Measurements from ENCODE around the gene NCKAP5. TPM values are rescaled to one million over a fixed set of nuclear protein-coding genes. Genes with fewer than 3 reads are reported as not detected.
A peak's percentile ranks its signal among the peaks of the same experiment; 100 is the strongest.

NCKAP5 gene
- total and polyA plus RNA-seq, 2 of the 13 experiments (the other 11 are each of a cell fraction or from before 2014, with no cell fraction given): 0.01 TPM; not detected in 1

DNA sequence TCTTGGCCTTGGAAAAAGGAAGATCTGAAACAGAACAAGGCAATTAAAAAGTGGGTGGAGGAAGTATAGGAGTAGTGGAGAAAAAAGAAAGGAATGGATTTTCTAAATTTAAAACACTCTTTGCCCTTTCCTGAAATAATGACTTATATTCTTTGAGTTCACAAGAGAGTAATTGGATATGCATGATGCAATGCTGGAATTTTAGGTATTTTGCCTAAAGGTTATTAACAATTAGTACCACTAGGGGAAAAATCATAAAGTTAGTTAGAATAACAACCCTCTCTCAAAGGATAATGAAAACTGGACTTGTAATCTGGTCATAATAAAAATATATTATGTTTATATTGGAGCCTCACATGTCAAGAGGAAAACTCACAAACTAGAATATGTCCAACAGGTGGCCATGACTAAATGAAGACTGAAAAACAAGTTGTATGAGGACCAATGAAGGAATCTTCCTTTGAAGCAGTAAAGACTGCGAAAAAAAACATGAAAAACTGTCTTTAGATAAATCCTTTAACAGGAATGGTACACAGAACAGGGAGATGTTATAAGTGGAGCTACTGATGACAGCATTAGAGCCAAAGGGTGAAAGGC, 281.8 kb downstream of the NCKAP5 start:
- intact Hi-C loops (cut with micrococcal nuclease; ENCODE audit: unreplicated experiment): no loop called here

GRCh38 chr2:133273031-133273430, 295.2 kb downstream of the NCKAP5 start:
- POLR2A ChIA-PET: no interaction called here

More for the DNA sequence above, 281.8 kb downstream of the NCKAP5 start:
- Histone ChIP-seq H3K4me3 (replicated peaks in 1 of 3; ENCODE audit: insufficient read depth in 1 of 3, low read depth in 2 of 3, low read length in 3 of 3) (no peak overlapping the region), H3K27me3 (ENCODE audit: control insufficient read depth in 1 of 2, insufficient read depth in 2 of 2, low read length in 2 of 2) (no peaks in the 10 kb centered on the region), H3K4me2 (ENCODE audit: low read depth, low read length) (no peak overlapping the region), H3K9ac (ENCODE audit: insufficient read depth, low read depth, low read length) (no peak overlapping the region), H3K27ac (ENCODE audit: extremely low read length, insufficient read depth, low read length) (no peak overlapping the region), H3K79me2 (ENCODE audit: insufficient read depth, low read length) (no peaks in the 10 kb centered on the region), H3K9me3 (ENCODE audit: low read length) (peaks cover 42% of the 10 kb centered on the region), H4K20me1 (ENCODE audit: insufficient read depth, low read length) (no peaks in the 10 kb centered on the region), H2AFZ (ENCODE audit: low read length) (no peak overlapping the region), H3K4me1 (ENCODE audit: insufficient read depth, low read length) (no peaks in the 10 kb centered on the region), H3K36me3 (replicated peaks in 1 of 2; ENCODE audit: control insufficient read depth in 1 of 2, insufficient read depth in 2 of 2, low read length in 2 of 2) (no peaks in the 10 kb centered on the region)
- TF ChIP-seq, protein P1, sequence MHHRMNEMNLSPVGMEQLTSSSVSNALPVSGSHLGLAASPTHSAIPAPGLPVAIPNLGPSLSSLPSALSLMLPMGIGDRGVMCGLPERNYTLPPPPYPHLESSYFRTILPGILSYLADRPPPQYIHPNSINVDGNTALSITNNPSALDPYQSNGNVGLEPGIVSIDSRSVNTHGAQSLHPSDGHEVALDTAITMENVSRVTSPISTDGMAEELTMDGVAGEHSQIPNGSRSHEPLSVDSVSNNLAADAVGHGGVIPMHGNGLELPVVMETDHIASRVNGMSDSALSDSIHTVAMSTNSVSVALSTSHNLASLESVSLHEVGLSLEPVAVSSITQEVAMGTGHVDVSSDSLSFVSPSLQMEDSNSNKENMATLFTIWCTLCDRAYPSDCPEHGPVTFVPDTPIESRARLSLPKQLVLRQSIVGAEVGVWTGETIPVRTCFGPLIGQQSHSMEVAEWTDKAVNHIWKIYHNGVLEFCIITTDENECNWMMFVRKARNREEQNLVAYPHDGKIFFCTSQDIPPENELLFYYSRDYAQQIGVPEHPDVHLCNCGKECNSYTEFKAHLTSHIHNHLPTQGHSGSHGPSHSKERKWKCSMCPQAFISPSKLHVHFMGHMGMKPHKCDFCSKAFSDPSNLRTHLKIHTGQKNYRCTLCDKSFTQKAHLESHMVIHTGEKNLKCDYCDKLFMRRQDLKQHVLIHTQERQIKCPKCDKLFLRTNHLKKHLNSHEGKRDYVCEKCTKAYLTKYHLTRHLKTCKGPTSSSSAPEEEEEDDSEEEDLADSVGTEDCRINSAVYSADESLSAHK (CRISPR knock-in tag; IDR thresholded peaks at IDR 0.05; ENCODE audit: borderline replicate concordance): no peak
- 0 out of 2 replicates have a peak, but pooled peaks have one; percentile 22 for TF ChIP-seq ATF7 (IDR thresholded peaks at IDR 0.05)
- no peak for TF ChIP-seq ATF7 (CRISPR knock-in tag; IDR thresholded peaks at IDR 0.05)
- no peak for TF ChIP-seq HMG20B (CRISPR knock-in tag; conservative IDR thresholded peaks at IDR 0.05)
- in situ Hi-C loops (cut with HindIII; ENCODE audit: extremely low pct_ligation_motif_present, low pct_unique_long_range_greater_than_20kb): no loop called here
- CTCF ChIA-PET (ENCODE audit: low intra/inter-chr PET ratio, low total read pairs): no interaction called here
- POLR2A ChIA-PET: no interaction called here
- no TSS peak for BruUV-seq (replicated peaks)
- no peak for ATAC-seq
- no peak for DNase-seq (ENCODE audit: low spot score)
- no peak for FAIRE-seq
- 2% methylated on average over 1 of the region's 1 CpG for WGBS (ENCODE audit: low lambda C conversion rate)

More at GRCh38 chr2:133273031-133273430, 295.2 kb downstream of the NCKAP5 start:
- Histone ChIP-seq H3K4me3 (replicated peaks in 1 of 3; ENCODE audit: insufficient read depth in 1 of 3, low read depth in 2 of 3, low read length in 3 of 3) (no peak overlapping the region), H3K4me2 (ENCODE audit: low read depth, low read length) (no peak overlapping the region), H3K9me3 (ENCODE audit: low read length) (no peaks in the 10 kb centered on the region), H3K27ac (ENCODE audit: extremely low read length, insufficient read depth, low read length) (no peak overlapping the region), H3K4me1 (ENCODE audit: insufficient read depth, low read length) (no peaks in the 10 kb centered on the region), H4K20me1 (ENCODE audit: insufficient read depth, low read length) (no peaks in the 10 kb centered on the region), H3K27me3 (ENCODE audit: control insufficient read depth in 1 of 2, insufficient read depth in 2 of 2, low read length in 2 of 2) (no peaks in the 10 kb centered on the region), H3K79me2 (ENCODE audit: insufficient read depth, low read length) (no peaks in the 10 kb centered on the region), H3K9ac (ENCODE audit: insufficient read depth, low read depth, low read length) (no peak overlapping the region), H3K36me3 (replicated peaks in 1 of 2; ENCODE audit: control insufficient read depth in 1 of 2, insufficient read depth in 2 of 2, low read length in 2 of 2) (no peaks in the 10 kb centered on the region), H2AFZ (ENCODE audit: low read length) (no peak overlapping the region)
- no peak for DNase-seq (ENCODE audit: low spot score)
- no peak for TF ChIP-seq RNF219 (CRISPR knock-in tag; IDR thresholded peaks at IDR 0.05)
- TF ChIP-seq ZNF326 (CRISPR knock-in tag; IDR thresholded peaks at IDR 0.05; ENCODE audit: borderline replicate concordance): no peak
- no peak for TF ChIP-seq BRF2 (CRISPR knock-in tag; IDR thresholded peaks at IDR 0.05)
- no peak for TF ChIP-seq TCF7L2 (IDR thresholded peaks at IDR 0.05; ENCODE audit: low read depth, low read length)
- in situ Hi-C loops (cut with HindIII; ENCODE audit: extremely low pct_ligation_motif_present, low pct_unique_long_range_greater_than_20kb): no loop called here
- under 1% methylated on average over 3 of the region's 3 CpGs for WGBS (ENCODE audit: low lambda C conversion rate)
- CTCF ChIA-PET (ENCODE audit: low intra/inter-chr PET ratio, low total read pairs): no interaction called here
- BruUV-seq (replicated peaks): no TSS peak
- intact Hi-C loops (cut with micrococcal nuclease; ENCODE audit: unreplicated experiment): no loop called here
- no peak for ATAC-seq
- FAIRE-seq: no peak

Measured in HepG2 (cell line).